Measurements from ENCODE around the gene CDH4. TPM values are rescaled to one million over a fixed set of nuclear protein-coding genes. Genes with fewer than 3 reads are reported as not detected.
A peak's percentile ranks its signal among the peaks of the same experiment; 100 is the strongest.
"Not testable (repeated sequence)": the region's sequence is repeated elsewhere in the genome, so short reads cannot be mapped to it uniquely, and the experiment has no call there.

Gene CDH4
- total RNA-seq, 1 experiment from 2014 or later, result not detected

- Histone ChIP-seq H3K36me3 (ENCODE audit: insufficient read depth, low read length) (no peaks in the 10 kb centered on the region), H3K27me3 (ENCODE audit: low read length) (no peaks in the 10 kb centered on the region), H3K9me3 (ENCODE audit: low read length) (no peaks in the 10 kb centered on the region), H3K4me3 (ENCODE audit: low read length) (no peak overlapping the region), H4K20me1 (ENCODE audit: insufficient read depth, low read depth, low read length) (no peaks in the 10 kb centered on the region), H3K79me2 (ENCODE audit: low read length) (no peaks in the 10 kb centered on the region), H3K4me1 (ENCODE audit: low read length) (no peaks in the 10 kb centered on the region), H3K4me2 (ENCODE audit: low read depth, low read length, poor library complexity, severe bottlenecking) (no peak overlapping the region), H3K9ac (ENCODE audit: low read length) (no peak overlapping the region), H2AFZ (ENCODE audit: low read length) (no peak overlapping the region), H3K9me2 (replicated peaks; ENCODE audit: insufficient read depth, low read length) (no peaks in the 10 kb centered on the region), H3K27ac (ENCODE audit: low read length) (no peak overlapping the region)
- DNase-seq, result peak; percentile 22
Observed at GRCh38 chr20:61400499-61400898, 148.4 kb downstream of the CDH4 start.

DNA sequence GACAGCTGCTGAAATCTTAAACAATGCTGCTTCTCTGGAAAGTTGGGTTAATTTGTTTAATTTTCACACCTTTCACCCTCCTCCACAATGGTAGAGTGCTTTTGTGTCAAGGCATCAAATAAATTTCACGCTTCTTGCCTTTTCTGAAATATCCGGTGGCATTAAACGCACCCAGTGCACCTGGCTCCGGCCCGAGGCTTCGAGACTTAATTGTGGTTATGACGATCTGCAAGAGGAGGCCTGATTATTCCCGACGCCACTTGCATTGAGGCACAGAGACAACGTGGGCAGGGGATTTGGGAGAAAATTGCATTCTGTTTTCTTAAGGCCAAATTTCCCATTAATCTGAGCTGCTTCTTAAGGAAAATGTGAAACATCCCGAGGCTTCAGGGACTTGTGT lies 152.2 kb downstream of the CDH4 start:
- Histone ChIP-seq H2AFZ (ENCODE audit: low read length) (no peak overlapping the region), H3K4me2 (ENCODE audit: low read depth, low read length, poor library complexity, severe bottlenecking) (no peak overlapping the region), H3K9me2 (replicated peaks; ENCODE audit: insufficient read depth, low read length) (no peaks in the 10 kb centered on the region), H3K27ac (ENCODE audit: low read length) (no peak overlapping the region), H3K9ac (ENCODE audit: low read length) (no peak overlapping the region), H3K79me2 (ENCODE audit: low read length) (no peaks in the 10 kb centered on the region), H3K4me1 (ENCODE audit: low read length) (no peaks in the 10 kb centered on the region), H3K27me3 (ENCODE audit: low read length) (no peaks in the 10 kb centered on the region), H3K4me3 (ENCODE audit: low read length) (no peak overlapping the region), H3K9me3 (ENCODE audit: low read length) (no peaks in the 10 kb centered on the region), H3K36me3 (ENCODE audit: insufficient read depth, low read length) (no peaks in the 10 kb centered on the region), H4K20me1 (ENCODE audit: insufficient read depth, low read depth, low read length) (no peaks in the 10 kb centered on the region)
- DNase-seq, result no peak

- Histone ChIP-seq H3K9me3 (ENCODE audit: low read length) (no peaks in the 10 kb centered on the region), H3K79me2 (ENCODE audit: low read length) (no peaks in the 10 kb centered on the region), H3K27me3 (ENCODE audit: low read length) (no peaks in the 10 kb centered on the region), H3K4me3 (ENCODE audit: low read length) (no peak overlapping the region), H2AFZ (ENCODE audit: low read length) (no peak overlapping the region), H3K4me1 (ENCODE audit: low read length) (no peaks in the 10 kb centered on the region), H3K36me3 (ENCODE audit: insufficient read depth, low read length) (no peaks in the 10 kb centered on the region), H4K20me1 (ENCODE audit: insufficient read depth, low read depth, low read length) (no peaks in the 10 kb centered on the region), H3K27ac (ENCODE audit: low read length) (no peak overlapping the region), H3K4me2 (ENCODE audit: low read depth, low read length, poor library complexity, severe bottlenecking) (no peak overlapping the region), H3K9me2 (replicated peaks; ENCODE audit: insufficient read depth, low read length) (no peaks in the 10 kb centered on the region), H3K9ac (ENCODE audit: low read length) (no peak overlapping the region)
- DNase-seq, result peak; percentile 24
Observed at GRCh38 chr20:61405007-61405406, 152.9 kb downstream of the CDH4 start.

- not testable (repeated sequence) for H3K9me2 ChIP-seq (replicated peaks; ENCODE audit: insufficient read depth, low read length); DNase-seq; H3K79me2 ChIP-seq (ENCODE audit: low read length); H3K27me3 ChIP-seq (ENCODE audit: low read length); H4K20me1 ChIP-seq (ENCODE audit: insufficient read depth, low read depth, low read length); H3K9me3 ChIP-seq (ENCODE audit: low read length); H3K4me1 ChIP-seq (ENCODE audit: low read length); H3K4me2 ChIP-seq (ENCODE audit: low read depth, low read length, poor library complexity, severe bottlenecking); H3K27ac ChIP-seq (ENCODE audit: low read length); H3K4me3 ChIP-seq (ENCODE audit: low read length); H3K36me3 ChIP-seq (ENCODE audit: insufficient read depth, low read length); H3K9ac ChIP-seq (ENCODE audit: low read length); H2AFZ ChIP-seq (ENCODE audit: low read length)
Observed at GRCh38 chr20:61406773-61407172, 154.7 kb downstream of the CDH4 start.

- Histone ChIP-seq H3K36me3 (ENCODE audit: insufficient read depth, low read length) (no peaks in the 10 kb centered on the region), H3K9me3 (ENCODE audit: low read length) (no peaks in the 10 kb centered on the region), H3K27ac (ENCODE audit: low read length) (no peak overlapping the region), H3K9me2 (replicated peaks; ENCODE audit: insufficient read depth, low read length) (no peaks in the 10 kb centered on the region), H3K27me3 (ENCODE audit: low read length) (no peaks in the 10 kb centered on the region), H4K20me1 (ENCODE audit: insufficient read depth, low read depth, low read length) (no peaks in the 10 kb centered on the region), H3K9ac (ENCODE audit: low read length) (no peak overlapping the region), H2AFZ (ENCODE audit: low read length) (no peak overlapping the region), H3K4me2 (ENCODE audit: low read depth, low read length, poor library complexity, severe bottlenecking) (no peak overlapping the region), H3K4me3 (ENCODE audit: low read length) (no peak overlapping the region), H3K79me2 (ENCODE audit: low read length) (no peaks in the 10 kb centered on the region), H3K4me1 (ENCODE audit: low read length) (no peaks in the 10 kb centered on the region)
- DNase-seq, result peak; percentile 29
Observed at GRCh38 chr20:61407561-61407960, 155.5 kb downstream of the CDH4 start.

DNA sequence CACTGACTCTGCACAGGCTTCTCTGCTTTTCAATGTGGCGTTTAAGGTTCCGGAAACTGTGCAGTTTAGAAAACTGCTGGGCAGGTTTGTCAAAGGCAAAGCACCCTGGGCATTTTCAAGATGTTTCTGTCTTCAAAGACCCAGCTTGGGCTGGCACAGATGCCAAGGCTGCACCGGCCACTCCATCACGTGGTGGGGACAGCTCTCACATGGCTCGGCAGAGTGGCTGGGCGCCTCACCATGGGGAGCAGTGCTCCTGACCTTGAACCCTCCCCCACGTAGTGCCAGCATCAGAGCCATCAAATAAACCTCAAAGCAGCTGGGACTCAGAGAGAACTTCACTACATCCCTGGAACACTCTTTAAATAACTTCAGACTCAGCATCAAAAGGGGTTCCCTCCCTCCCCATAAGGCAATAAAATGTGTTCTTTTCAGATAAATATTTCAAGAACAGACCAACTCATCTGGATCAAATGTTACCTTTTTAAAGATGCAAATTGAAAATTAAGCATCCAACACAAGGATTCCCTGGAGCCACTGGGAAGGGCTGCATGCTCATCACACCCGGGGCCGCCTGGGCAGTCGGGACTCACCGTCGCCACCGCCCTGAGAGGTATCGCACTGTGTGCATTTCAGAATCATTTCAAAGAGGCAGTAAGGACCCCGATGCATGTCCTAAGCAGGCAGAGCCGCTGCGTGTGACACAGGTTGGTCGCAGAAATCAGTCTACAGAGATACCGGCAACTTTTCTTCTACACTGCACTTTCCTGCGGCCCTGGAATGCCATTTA lies 157.1 kb downstream of the CDH4 start:
- no peak overlapping the region for H2AFZ ChIP-seq (ENCODE audit: low read length)
- no peak overlapping the region for H3K4me3 ChIP-seq (ENCODE audit: low read length)
- H3K27ac ChIP-seq (ENCODE audit: low read length), result no peak overlapping the region
- no peaks in the 10 kb centered on the region for H3K9me2 ChIP-seq (replicated peaks; ENCODE audit: insufficient read depth, low read length)
- H3K79me2 ChIP-seq (ENCODE audit: low read length), result no peaks in the 10 kb centered on the region
- no peak overlapping the region for H3K9ac ChIP-seq (ENCODE audit: low read length)
- no peaks in the 10 kb centered on the region for H3K9me3 ChIP-seq (ENCODE audit: low read length)
- H3K36me3 ChIP-seq (ENCODE audit: insufficient read depth, low read length), result no peaks in the 10 kb centered on the region
- H3K4me2 ChIP-seq (ENCODE audit: low read depth, low read length, poor library complexity, severe bottlenecking), result no peak overlapping the region
- H4K20me1 ChIP-seq (ENCODE audit: insufficient read depth, low read depth, low read length), result no peaks in the 10 kb centered on the region
- H3K27me3 ChIP-seq (ENCODE audit: low read length), result no peaks in the 10 kb centered on the region
- peak; percentile 24 for DNase-seq
- no peaks in the 10 kb centered on the region for H3K4me1 ChIP-seq (ENCODE audit: low read length)

DNA sequence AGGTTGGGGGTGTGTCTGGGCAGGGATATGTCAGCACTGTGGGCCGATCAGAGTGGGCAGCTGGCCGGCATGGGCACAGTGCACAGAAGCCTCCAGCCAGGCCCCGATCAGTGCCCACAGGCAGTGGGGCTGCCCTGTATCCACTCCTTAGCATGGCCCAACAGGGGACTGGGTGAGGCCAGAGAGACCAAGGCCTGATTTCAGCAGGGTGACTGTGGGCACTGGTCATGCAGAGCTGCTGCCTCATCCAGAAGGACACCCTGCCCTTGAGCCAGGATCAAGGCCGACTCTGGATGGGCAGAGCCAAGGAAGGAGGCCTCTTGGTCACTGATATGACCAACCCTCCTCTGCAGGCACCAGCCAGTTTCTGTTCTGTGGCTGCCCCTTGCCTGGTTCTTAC lies 159.7 kb downstream of the CDH4 start:
- Histone ChIP-seq H3K9ac (ENCODE audit: low read length) (no peak overlapping the region), H4K20me1 (ENCODE audit: insufficient read depth, low read depth, low read length) (no peaks in the 10 kb centered on the region), H3K9me3 (ENCODE audit: low read length) (no peaks in the 10 kb centered on the region), H3K4me3 (ENCODE audit: low read length) (no peak overlapping the region), H3K27ac (ENCODE audit: low read length) (no peak overlapping the region), H2AFZ (ENCODE audit: low read length) (no peak overlapping the region), H3K9me2 (replicated peaks; ENCODE audit: insufficient read depth, low read length) (no peaks in the 10 kb centered on the region), H3K36me3 (ENCODE audit: insufficient read depth, low read length) (no peaks in the 10 kb centered on the region), H3K27me3 (ENCODE audit: low read length) (no peaks in the 10 kb centered on the region), H3K4me1 (ENCODE audit: low read length) (no peaks in the 10 kb centered on the region), H3K79me2 (ENCODE audit: low read length) (no peaks in the 10 kb centered on the region), H3K4me2 (ENCODE audit: low read depth, low read length, poor library complexity, severe bottlenecking) (no peak overlapping the region)
- DNase-seq, result peak; percentile 5

DNA sequence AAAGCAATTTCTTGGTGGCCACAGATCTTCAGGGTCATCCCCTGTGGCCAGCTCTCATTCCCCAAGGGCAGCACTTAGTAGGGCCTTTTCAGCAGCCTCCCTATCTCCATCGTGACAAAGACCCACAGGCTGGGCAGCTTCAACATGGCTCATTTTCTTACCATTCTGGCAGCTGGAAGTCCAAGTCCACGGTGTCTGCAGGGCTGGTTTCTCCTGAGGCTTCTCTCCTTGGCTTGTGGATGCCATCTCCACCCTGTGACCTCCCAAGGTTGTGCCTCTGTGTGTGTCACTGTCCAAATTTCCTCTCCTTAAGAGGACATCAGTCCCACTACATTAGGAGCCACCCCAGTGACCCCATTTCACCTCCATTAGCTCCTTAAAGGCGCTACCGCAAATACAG lies 161.7 kb downstream of the CDH4 start:
- Histone ChIP-seq H3K79me2 (ENCODE audit: low read length) (no peaks in the 10 kb centered on the region), H4K20me1 (ENCODE audit: insufficient read depth, low read depth, low read length) (no peaks in the 10 kb centered on the region), H3K9me3 (ENCODE audit: low read length) (no peaks in the 10 kb centered on the region), H3K36me3 (ENCODE audit: insufficient read depth, low read length) (no peaks in the 10 kb centered on the region), H2AFZ (ENCODE audit: low read length) (no peak overlapping the region), H3K27ac (ENCODE audit: low read length) (no peak overlapping the region), H3K9me2 (replicated peaks; ENCODE audit: insufficient read depth, low read length) (no peaks in the 10 kb centered on the region), H3K4me3 (ENCODE audit: low read length) (no peak overlapping the region), H3K4me1 (ENCODE audit: low read length) (no peaks in the 10 kb centered on the region), H3K9ac (ENCODE audit: low read length) (no peak overlapping the region), H3K27me3 (ENCODE audit: low read length) (no peaks in the 10 kb centered on the region), H3K4me2 (ENCODE audit: low read depth, low read length, poor library complexity, severe bottlenecking) (no peak overlapping the region)
- no peak for DNase-seq

Data from Karpas-422 (cell line).